ENCODE data around the gene TRAPPC3L. TPM values are rescaled to one million over a fixed set of nuclear protein-coding genes. Genes with fewer than 3 reads are reported as not detected.

TRAPPC3L gene
- total RNA-seq, 1 donor from 2014 or later = not detected

- TF ChIP-seq CTCF (IDR thresholded peaks at IDR 0.05; ENCODE audit: unreplicated experiment) = no peak
- peaks cover 17% of the 10 kb centered on the region for H3K4me1 Mint-ChIP-seq (ENCODE audit: low read depth)
- H3K4me3 Mint-ChIP-seq (ENCODE audit: low read depth) = peak overlapping the region; percentile 92
- DNase-seq (ENCODE audit: low spot score, unreplicated experiment) = no peak
- no peaks in the 10 kb centered on the region for H3K9me3 Mint-ChIP-seq (ENCODE audit: low read depth)
- H3K27ac Mint-ChIP-seq = peak overlapping the region; percentile 99
- H3K36me3 Mint-ChIP-seq (ENCODE audit: insufficient read depth) = peaks cover 4% of the 10 kb centered on the region
- H3K27me3 Mint-ChIP-seq = peaks cover 4% of the 10 kb centered on the region
These were observed 26.2 kb upstream of the TRAPPC3L start for GRCh38 chr6:116571683-116572000.

GRCh38 chr6:116570856-116571682, 25.6 kb upstream of the TRAPPC3L start, which contains the start of gene RWDD1:
Gene RWDD1, plus strand, starts transcription at chr6:116571504. Its CDS starts 79 bp downstream, at chr6:116571583.
- Mint-ChIP-seq H3K4me1 (ENCODE audit: low read depth) (peaks cover 15% of the 10 kb centered on the region), H3K27ac (peak within 1 kb of the TSS; percentile 99), H3K27me3 (peaks cover 7% of the 10 kb centered on the region), H3K36me3 (ENCODE audit: insufficient read depth) (peaks cover 1% of the 10 kb centered on the region), H3K4me3 (ENCODE audit: low read depth) (peak within 1 kb of the TSS; percentile 92), H3K9me3 (ENCODE audit: low read depth) (no peaks in the 10 kb centered on the region)
- peak; percentile 98 for DNase-seq (ENCODE audit: low spot score, unreplicated experiment)
- TF ChIP-seq CTCF (IDR thresholded peaks at IDR 0.05; ENCODE audit: unreplicated experiment) = no peak

- Mint-ChIP-seq H3K36me3 (ENCODE audit: insufficient read depth) (peaks cover under 1% of the 10 kb centered on the region), H3K4me3 (ENCODE audit: low read depth) (no peak overlapping the region), H3K4me1 (ENCODE audit: low read depth) (peaks cover 15% of the 10 kb centered on the region), H3K27ac (no peak overlapping the region), H3K9me3 (ENCODE audit: low read depth) (no peaks in the 10 kb centered on the region), H3K27me3 (peaks cover 7% of the 10 kb centered on the region)
- TF ChIP-seq CTCF (IDR thresholded peaks at IDR 0.05; ENCODE audit: unreplicated experiment) = no peak
- DNase-seq (ENCODE audit: low spot score, unreplicated experiment) = no peak
These were observed 23.6 kb upstream of the TRAPPC3L start for GRCh38 chr6:116568821-116569755.

GRCh38 chr6:116568111-116568510, 22.6 kb upstream of the TRAPPC3L start:
- H3K36me3 Mint-ChIP-seq (ENCODE audit: insufficient read depth) = no peaks in the 10 kb centered on the region
- no peak overlapping the region for H3K4me3 Mint-ChIP-seq (ENCODE audit: low read depth)
- no peak overlapping the region for H3K27ac Mint-ChIP-seq
- H3K27me3 Mint-ChIP-seq = peaks cover 7% of the 10 kb centered on the region
- no peak for DNase-seq (ENCODE audit: low spot score, unreplicated experiment)
- TF ChIP-seq CTCF (IDR thresholded peaks at IDR 0.05; ENCODE audit: unreplicated experiment) = no peak
- no peaks in the 10 kb centered on the region for H3K9me3 Mint-ChIP-seq (ENCODE audit: low read depth)
- peaks cover 14% of the 10 kb centered on the region for H3K4me1 Mint-ChIP-seq (ENCODE audit: low read depth)

Measured in progenitor cell of endocrine pancreas (in vitro differentiated cells).